Liver (tissue), 9 donors: ENCODE data around the gene LRRFIP1. TPM values are rescaled to one million over a fixed set of nuclear protein-coding genes. Genes with fewer than 3 reads are reported as not detected.

ENCODE experiments used
- DNase-seq: peaks from one replicate; pipeline ENCODE4 v3.0.0-alpha.2; 2017; ENCODE audit warnings: low spot score
- H3K27ac ChIP-seq, 2 donors: one replicate each; pipeline ENCODE4 v1.7.0; 2013; ENCODE audit warnings: inconsistent platforms in 2 of 2, low read length in 2 of 2, control low read depth in 1 of 2, low read depth in 1 of 2, mild to moderate bottlenecking in 1 of 2
- H3K27me3 ChIP-seq, 4 donors: one replicate each; pipeline versions ENCODE4 v1.6.1 to v1.7.0; 2013; ENCODE audit warnings: low read length in 3 of 4, inconsistent platforms in 1 of 4, mild to moderate bottlenecking in 1 of 4, moderate library complexity in 1 of 4; ENCODE audit not compliant: control insufficient read depth in 4 of 4, insufficient read depth in 4 of 4
- H3K36me3 ChIP-seq, 4 donors: one replicate each; pipeline versions ENCODE4 v1.6.1 to v1.7.0; 2013; ENCODE audit warnings: low read length in 3 of 4, mild to moderate bottlenecking in 3 of 4, low read depth in 1 of 4, moderate library complexity in 1 of 4; ENCODE audit not compliant: control insufficient read depth in 4 of 4, insufficient read depth in 3 of 4
- H3K4me1 ChIP-seq, 4 donors: one replicate each; pipeline versions ENCODE4 v1.6.1 to v1.7.0; 2013; ENCODE audit warnings: low read length in 3 of 4, mild to moderate bottlenecking in 3 of 4, moderate library complexity in 1 of 4; ENCODE audit not compliant: control insufficient read depth in 4 of 4, insufficient read depth in 4 of 4
- H3K4me3 ChIP-seq, 3 donors: one replicate each; pipeline versions ENCODE4 v1.6.1 to v1.7.0; 2013; ENCODE audit warnings: low read length in 3 of 3, control low read depth in 1 of 3, low read depth in 1 of 3, mild to moderate bottlenecking in 1 of 3
- H3K9ac ChIP-seq, 2 donors: one replicate each; pipeline ENCODE4 v1.7.0; 2013; ENCODE audit warnings: low read length in 2 of 2, mild to moderate bottlenecking in 2 of 2, moderate library complexity in 2 of 2, control low read depth in 1 of 2, low read depth in 1 of 2
- H3K9me3 ChIP-seq, 4 donors: one replicate each; pipeline versions ENCODE4 v1.6.1 to v1.7.0; 2013; ENCODE audit warnings: low read length in 3 of 4; ENCODE audit not compliant: control insufficient read depth in 4 of 4
- ATF3 ChIP-seq: IDR thresholded peaks from 2 replicates; pipeline ENCODE4 v1.6.1; 2016; ENCODE audit warnings: antibody characterized with exemption
- FOXA1 ChIP-seq: IDR thresholded peaks from 2 replicates; pipeline ENCODE4 v1.6.1; 2016; ENCODE audit warnings: antibody characterized with exemption
- FOXA2 ChIP-seq: IDR thresholded peaks from 2 replicates; pipeline ENCODE4 v1.6.1; 2016; ENCODE audit warnings: antibody characterized with exemption
- GABPA ChIP-seq, 2 donors: IDR thresholded peaks in 1 of 2; conservative IDR thresholded peaks in 1 of 2; 2 replicates each; pipeline ENCODE4 v1.6.1; 2016; ENCODE audit warnings: antibody characterized with exemption in 2 of 2, mild to moderate bottlenecking in 1 of 2, moderate library complexity in 1 of 2
- HNF4A ChIP-seq, 2 donors: conservative IDR thresholded peaks; 2 replicates each; pipeline ENCODE4 v1.6.1; 2016; ENCODE audit warnings: antibody characterized with exemption in 2 of 2, mild to moderate bottlenecking in 2 of 2
- HNF4G ChIP-seq: IDR thresholded peaks from 2 replicates; pipeline ENCODE4 v1.6.1; 2016; ENCODE audit warnings: antibody characterized with exemption
- JUND ChIP-seq, 2 donors: IDR thresholded peaks; 2 replicates each; pipeline ENCODE4 v1.6.1; 2016; ENCODE audit warnings: antibody characterized with exemption in 2 of 2
- MAX ChIP-seq: IDR thresholded peaks from 2 replicates; pipeline ENCODE4 v1.6.1; 2016; ENCODE audit warnings: antibody characterized with exemption
- NR2F2 ChIP-seq: IDR thresholded peaks from 2 replicates; pipeline ENCODE4 v1.6.1; 2016; ENCODE audit warnings: antibody characterized with exemption
- RAD21 ChIP-seq, 2 donors: IDR thresholded peaks; 2 replicates each; pipeline ENCODE4 v1.6.1; 2016; ENCODE audit warnings: antibody characterized with exemption in 2 of 2, mild to moderate bottlenecking in 2 of 2
- RXRA ChIP-seq, 2 donors: IDR thresholded peaks; 2 replicates each; pipeline ENCODE4 v1.6.1; 2017 to 2018; ENCODE audit warnings: antibody characterized with exemption in 2 of 2, mild to moderate bottlenecking in 1 of 2
- SP1 ChIP-seq: IDR thresholded peaks from 2 replicates; pipeline ENCODE4 v1.6.1; 2018; ENCODE audit warnings: antibody characterized with exemption, mild to moderate bottlenecking
- TAF1 ChIP-seq: conservative IDR thresholded peaks from 2 replicates; pipeline ENCODE4 v1.6.1; 2016; ENCODE audit warnings: antibody characterized with exemption, mild to moderate bottlenecking
- YY1 ChIP-seq: IDR thresholded peaks from 2 replicates; pipeline ENCODE4 v1.6.1; 2016; ENCODE audit warnings: antibody characterized with exemption, mild to moderate bottlenecking
- ZBTB33 ChIP-seq: IDR thresholded peaks from 2 replicates; pipeline ENCODE4 v1.6.1; 2016; ENCODE audit warnings: antibody characterized with exemption
- WGBS: extraction: QIAGEN DNeasy Blood & Tissue Kit; methylation state at CpG from one replicate; pipeline ENCODE4 v1.1.7; 2013; 5-methylcytosine and 5-hydroxymethylcytosine counted together
- polyA plus RNA-seq, 2 donors: library from polyadenylated mRNA; stranded (reverse) in 1 of 2; unstranded in 1 of 2; fragments of 200-250 nt in 1 of 2; fragments of >200 nt in 1 of 2; fragmentation: Nextera tagmentation in 1 of 2; extraction: Ambion mirVana in 1 of 2; gene quantifications; one replicate each; pipeline versions ENCODE4 v1.2.1 to v1.2.3, GENCODE V29; 2013 to 2015
- total RNA-seq, 2 donors: library from RNA; depleted of rRNA; stranded (reverse); fragments of >200 nt; gene quantifications; one replicate each; pipeline ENCODE4 v1.2.3, GENCODE V29; 2014
- TF ChIP-seq, protein P1 (sequence below): fragments of 150-350 bp; IDR thresholded peaks from 2 replicates; pipeline ENCODE4 v1.5.1; 2017; ENCODE audit warnings: improper control_type of control experiment, low read depth, low read length; ENCODE audit not compliant: missing input control
- TF ChIP-seq, protein P2 (sequence below): IDR thresholded peaks from 2 replicates; pipeline ENCODE4 v1.6.1; 2016; ENCODE audit warnings: antibody characterized with exemption, mild to moderate bottlenecking
- donor health status: healthy.
- donor health status: healthy.
- donor health status: healthy.
- donor health status: healthy.
- donor health status: healthy.

The LRRFIP1 gene
- total and polyA plus RNA-seq, 4 donors = 13.3 to 56.1 (median 39.1) TPM

- TF ChIP-seq ZBTB33 (no peak), YY1 (no peak), FOXA1 (no peak), RAD21 (IDR thresholded peaks at IDR 0.05) (no peak), RXRA (IDR thresholded peaks at IDR 0.05) (no peak), TAF1 (no peak), HNF4A (conservative IDR thresholded peaks at IDR 0.05) (no peak)
Measured at GRCh38 chr2:237801466-237801865, 174.1 kb downstream of the LRRFIP1 start (continued).

DNA sequence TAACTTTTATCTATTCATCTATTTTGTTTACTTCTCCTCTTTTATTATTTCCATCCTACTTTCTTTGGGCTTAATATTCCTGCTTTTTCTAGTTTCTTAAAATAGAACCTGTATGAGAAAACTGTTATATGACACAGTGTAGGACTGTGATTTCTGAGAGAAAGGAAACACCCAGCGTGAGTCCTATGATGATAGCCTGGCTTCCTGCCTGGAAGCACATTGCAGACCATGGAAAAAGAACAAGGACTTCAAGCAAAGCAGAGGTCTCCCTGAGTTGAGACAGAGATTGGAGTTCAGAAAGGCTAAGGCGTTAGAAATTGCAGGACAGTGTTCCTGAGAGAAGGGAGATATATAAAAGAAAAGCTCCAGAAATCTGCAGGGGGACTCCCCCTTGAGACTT, 178.9 kb downstream of the LRRFIP1 start:
- Histone ChIP-seq H3K4me1 (no peaks in the 10 kb centered on the region), H3K9ac (no peak overlapping the region), H3K27me3 (no peaks in the 10 kb centered on the region), H3K27ac (no peak overlapping the region), H3K9me3 (peaks cover 0 to 1% (median 0%) of the 10 kb centered on the region in 4 donors), H3K36me3 (no peaks in the 10 kb centered on the region), H3K4me3 (no peak overlapping the region)
- no peak for DNase-seq
- no peak for TF ChIP-seq TAF1
- no peak for TF ChIP-seq MAX
- TF ChIP-seq, protein P1, sequence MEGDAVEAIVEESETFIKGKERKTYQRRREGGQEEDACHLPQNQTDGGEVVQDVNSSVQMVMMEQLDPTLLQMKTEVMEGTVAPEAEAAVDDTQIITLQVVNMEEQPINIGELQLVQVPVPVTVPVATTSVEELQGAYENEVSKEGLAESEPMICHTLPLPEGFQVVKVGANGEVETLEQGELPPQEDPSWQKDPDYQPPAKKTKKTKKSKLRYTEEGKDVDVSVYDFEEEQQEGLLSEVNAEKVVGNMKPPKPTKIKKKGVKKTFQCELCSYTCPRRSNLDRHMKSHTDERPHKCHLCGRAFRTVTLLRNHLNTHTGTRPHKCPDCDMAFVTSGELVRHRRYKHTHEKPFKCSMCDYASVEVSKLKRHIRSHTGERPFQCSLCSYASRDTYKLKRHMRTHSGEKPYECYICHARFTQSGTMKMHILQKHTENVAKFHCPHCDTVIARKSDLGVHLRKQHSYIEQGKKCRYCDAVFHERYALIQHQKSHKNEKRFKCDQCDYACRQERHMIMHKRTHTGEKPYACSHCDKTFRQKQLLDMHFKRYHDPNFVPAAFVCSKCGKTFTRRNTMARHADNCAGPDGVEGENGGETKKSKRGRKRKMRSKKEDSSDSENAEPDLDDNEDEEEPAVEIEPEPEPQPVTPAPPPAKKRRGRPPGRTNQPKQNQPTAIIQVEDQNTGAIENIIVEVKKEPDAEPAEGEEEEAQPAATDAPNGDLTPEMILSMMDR = no peak
- no peak for TF ChIP-seq JUND (IDR thresholded peaks at IDR 0.05)
- TF ChIP-seq FOXA2 = no peak
- TF ChIP-seq GABPA (IDR thresholded peaks at IDR 0.05 in 1 of 2, conservative IDR thresholded peaks at IDR 0.05 in 1 of 2) = no peak
- TF ChIP-seq RXRA (IDR thresholded peaks at IDR 0.05) = no peak
- TF ChIP-seq FOXA1 = no peak
- TF ChIP-seq, protein P2, sequence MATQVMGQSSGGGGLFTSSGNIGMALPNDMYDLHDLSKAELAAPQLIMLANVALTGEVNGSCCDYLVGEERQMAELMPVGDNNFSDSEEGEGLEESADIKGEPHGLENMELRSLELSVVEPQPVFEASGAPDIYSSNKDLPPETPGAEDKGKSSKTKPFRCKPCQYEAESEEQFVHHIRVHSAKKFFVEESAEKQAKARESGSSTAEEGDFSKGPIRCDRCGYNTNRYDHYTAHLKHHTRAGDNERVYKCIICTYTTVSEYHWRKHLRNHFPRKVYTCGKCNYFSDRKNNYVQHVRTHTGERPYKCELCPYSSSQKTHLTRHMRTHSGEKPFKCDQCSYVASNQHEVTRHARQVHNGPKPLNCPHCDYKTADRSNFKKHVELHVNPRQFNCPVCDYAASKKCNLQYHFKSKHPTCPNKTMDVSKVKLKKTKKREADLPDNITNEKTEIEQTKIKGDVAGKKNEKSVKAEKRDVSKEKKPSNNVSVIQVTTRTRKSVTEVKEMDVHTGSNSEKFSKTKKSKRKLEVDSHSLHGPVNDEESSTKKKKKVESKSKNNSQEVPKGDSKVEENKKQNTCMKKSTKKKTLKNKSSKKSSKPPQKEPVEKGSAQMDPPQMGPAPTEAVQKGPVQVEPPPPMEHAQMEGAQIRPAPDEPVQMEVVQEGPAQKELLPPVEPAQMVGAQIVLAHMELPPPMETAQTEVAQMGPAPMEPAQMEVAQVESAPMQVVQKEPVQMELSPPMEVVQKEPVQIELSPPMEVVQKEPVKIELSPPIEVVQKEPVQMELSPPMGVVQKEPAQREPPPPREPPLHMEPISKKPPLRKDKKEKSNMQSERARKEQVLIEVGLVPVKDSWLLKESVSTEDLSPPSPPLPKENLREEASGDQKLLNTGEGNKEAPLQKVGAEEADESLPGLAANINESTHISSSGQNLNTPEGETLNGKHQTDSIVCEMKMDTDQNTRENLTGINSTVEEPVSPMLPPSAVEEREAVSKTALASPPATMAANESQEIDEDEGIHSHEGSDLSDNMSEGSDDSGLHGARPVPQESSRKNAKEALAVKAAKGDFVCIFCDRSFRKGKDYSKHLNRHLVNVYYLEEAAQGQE = no peak
- no peak for TF ChIP-seq NR2F2
- TF ChIP-seq HNF4G = no peak
- TF ChIP-seq ATF3 = no peak
- no peak for TF ChIP-seq SP1
- no peak for TF ChIP-seq ZBTB33
- no peak for TF ChIP-seq YY1
- 75% methylated on average over 2 of the region's 2 CpGs for WGBS
